Erythroblast (primary cell): ENCODE data around the gene BPNT1.

Source experiments
- GATA1 ChIP-seq: IDR thresholded peaks from 2 replicates; pipeline ENCODE4 v1.6.1; 2011; ENCODE audit warnings: low read depth, mild to moderate bottlenecking, control low read depth, low read length, moderate library complexity
- POLR2A ChIP-seq: IDR thresholded peaks from 2 replicates; pipeline ENCODE4 v1.6.1; 2011; ENCODE audit warnings: mild to moderate bottlenecking, low read length

DNA sequence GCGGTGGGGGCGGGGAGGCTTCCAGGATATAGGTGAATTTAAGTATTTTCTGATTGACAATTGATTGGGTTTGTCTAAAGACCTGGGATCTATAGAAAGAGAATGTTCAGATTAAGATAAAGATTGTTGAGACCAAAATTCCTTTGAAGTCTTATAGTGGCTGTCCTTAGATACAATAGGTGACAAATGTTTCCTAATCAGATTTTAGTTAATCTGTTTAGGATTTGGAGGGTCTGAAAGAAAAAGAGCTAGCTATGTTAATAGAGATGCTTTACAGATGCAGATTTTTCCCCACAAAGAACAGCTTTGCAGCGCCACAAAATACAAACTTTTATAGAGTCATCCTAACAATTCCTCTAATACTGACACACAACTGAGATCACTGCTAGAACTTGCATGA lies 28.7 kb downstream of the BPNT1 start:
- TF ChIP-seq POLR2A (no peak), GATA1 (no peak)
